GM18502 (cell line): ENCODE measurements around the gene FMNL2.

Source experiments
- ATAC-seq: cut with Tn5 transposase; IDR thresholded peaks from one replicate; pipeline ENCODE4 v1.9.1; 2021; ENCODE audit warnings: mild to moderate bottlenecking; ENCODE audit not compliant: unreplicated experiment, poor library complexity

FMNL2 gene

DNA sequence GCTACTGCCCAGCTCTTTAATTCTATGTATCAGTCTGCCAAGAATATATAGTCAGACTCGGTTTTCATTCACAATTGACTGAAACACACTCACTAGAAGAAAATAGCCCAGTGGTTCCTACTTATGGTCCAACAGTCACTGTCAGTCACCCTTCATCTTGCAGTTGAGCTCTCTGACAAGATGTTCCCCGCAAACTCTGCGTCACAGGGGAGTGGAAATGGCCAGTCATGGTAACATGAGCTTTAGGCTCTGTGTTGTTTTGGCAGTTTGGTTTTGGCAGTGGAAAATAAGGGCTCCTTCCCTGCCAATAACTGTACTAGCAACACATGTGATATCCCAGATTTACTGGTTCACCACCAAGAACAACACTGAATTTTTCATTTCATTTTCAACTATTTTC lies 259.8 kb downstream of the FMNL2 start:
- peak; percentile 7 for ATAC-seq

DNA sequence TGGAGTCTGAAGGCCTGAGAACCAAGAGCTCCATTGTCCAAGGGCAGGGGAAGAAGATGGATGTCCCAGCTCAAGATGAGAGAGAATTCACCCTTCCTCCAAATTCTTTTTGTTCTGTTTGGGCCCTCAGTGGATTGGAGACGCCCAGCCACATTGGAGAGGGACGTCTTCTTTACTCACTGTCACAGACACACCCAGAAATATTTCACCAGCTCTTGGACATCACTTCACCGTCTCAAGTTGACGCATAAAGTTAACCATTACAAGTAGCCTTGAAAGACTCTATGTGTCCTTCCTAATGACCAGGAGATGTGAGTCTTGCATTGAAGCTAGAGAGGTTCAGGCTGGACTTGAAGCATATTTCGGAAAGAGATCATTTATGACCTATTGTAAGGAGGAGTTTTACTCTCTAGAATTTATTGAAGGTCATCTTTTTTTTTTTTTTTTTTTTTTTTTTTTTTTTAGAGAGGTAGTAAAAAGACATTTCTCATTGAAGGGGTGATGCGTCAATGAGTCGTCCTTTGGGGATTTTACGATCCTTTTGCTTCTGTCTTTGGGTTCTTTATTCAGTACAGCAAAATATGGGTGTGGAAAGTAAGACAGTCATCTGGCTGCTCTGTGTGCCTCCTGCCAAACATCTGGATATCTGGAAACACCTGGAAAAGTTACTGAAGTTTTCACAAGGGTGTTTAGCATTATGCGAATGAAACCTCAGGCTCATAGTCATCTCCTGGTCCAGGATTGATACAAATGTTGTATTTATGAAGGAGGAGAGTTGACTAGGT lies 264.2 kb downstream of the FMNL2 start:
- no peak for ATAC-seq

DNA sequence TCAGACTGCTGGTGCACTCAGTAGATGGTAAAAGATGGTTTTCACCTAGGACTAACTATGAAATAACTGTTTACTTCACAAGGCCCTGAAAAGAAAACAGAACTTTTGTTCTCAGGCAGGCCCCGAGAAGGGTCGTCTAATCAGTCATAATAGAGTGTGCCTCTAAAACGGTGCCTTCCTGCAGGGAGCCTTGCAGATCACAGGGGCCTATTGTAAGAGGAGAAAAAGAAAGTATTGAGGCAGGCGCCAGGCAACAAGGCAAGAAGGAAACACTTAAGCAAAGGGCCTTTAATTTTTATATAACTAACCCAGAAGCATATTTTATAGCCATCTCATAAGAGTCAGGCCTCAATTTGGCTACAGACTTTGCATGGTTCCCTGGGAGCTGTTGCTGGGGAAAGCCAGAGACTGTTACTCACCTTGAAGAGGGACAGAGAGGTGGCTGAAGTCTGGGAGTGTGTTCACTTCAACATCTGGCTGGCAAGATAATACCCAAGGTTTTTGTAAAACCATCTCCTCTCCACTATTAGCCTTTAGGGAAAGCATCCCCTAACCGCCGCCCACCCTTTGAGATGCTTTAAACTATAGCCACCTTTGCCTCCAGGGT lies 265.2 kb downstream of the FMNL2 start:
- ATAC-seq: no peak

DNA sequence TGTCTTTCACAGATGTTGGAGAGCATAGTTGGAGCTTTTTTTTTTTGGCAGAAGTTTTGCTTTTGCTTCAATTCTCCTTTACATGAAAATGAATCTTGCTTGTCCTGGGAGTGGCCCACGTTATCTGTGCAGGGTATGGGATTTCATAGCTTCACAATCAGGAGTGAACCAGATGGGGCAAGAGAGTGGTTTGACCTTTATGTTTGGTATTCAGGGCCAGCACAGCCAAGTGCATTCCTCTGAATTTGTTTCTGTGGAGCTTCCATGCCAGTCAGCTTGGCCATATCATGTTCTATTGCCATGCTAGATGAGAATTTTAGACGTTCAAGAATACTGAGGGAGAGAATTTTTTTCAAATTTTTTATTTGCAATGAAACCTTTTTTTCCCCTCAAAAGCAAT lies 265.7 kb downstream of the FMNL2 start:
- no peak for ATAC-seq

DNA sequence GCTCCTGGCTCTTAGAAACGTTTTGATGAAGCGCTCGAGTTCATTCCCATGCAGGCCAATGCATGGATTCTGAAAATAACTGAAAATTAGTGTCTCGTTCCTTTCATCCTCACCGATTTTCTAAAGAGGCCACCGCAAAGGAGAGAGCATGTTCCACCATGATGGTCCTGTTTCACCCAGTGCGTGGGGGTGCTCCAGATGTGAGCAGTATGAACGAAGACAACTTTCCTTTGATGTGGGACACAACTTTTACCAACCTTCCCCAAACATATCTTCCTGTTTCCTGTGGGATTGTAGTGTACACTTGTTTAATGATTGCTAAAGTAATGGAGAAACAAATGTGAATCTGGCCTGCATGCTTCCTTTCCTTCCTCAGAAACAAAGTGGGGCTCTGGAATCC lies 267.8 kb downstream of the FMNL2 start:
- ATAC-seq: no peak

DNA sequence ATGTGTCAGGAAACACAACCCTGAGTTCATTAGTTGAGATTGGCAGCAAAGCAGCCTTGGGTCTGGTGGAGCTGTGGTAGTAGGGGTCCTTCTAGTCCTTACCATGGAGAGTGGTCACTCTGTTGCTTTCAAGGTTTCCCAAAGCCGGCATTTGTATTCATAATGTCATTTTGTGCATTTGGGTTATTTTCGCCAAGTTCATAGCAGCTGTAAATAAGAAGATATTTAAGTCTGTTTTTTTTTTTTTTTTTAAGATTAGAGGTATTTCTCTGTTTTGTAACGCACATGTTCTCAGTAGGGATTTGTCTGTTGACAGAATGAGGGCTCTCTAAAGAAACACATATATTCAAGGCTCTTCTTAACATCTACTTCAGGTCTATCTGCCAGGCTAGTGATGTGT lies 268.2 kb downstream of the FMNL2 start:
- no peak for ATAC-seq

DNA sequence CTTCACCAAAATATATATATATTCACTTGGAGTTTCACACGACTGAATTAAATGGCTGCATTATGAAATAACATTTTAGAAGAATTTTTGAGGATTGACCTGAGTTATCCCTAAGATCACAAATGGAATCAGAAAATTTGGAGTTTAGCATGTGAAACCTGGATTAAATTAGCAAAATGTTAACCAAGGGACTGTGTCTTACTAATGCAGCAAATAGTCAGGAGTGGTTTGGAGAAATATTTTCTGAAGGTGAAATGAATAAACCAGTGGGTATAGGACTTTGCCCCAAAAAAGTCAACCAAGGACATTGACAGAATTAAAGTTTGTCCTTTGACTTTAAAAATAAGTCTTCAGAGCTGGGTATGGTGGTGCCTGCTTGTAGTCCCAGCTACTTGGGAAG lies 271.1 kb downstream of the FMNL2 start:
- no peak for ATAC-seq

DNA sequence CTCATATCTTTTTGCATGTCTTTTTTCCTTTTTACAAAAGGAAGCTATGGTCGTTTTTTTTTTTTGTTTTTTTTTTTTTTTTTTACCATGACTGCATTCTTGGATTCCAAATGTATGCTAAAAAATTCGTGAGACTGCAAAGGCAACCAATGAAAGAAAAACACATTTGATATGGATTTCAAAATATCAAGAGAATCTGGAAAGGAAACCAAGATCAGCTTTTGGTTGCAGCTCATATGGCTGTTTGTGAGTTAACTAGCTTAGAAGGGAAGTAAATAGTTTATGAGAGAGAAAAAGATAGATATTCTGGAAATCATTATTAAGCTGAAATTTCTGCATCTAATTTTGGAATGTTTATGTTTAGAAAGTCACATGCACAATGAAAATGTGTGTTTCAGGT lies 272.0 kb downstream of the FMNL2 start:
- ATAC-seq: no peak

DNA sequence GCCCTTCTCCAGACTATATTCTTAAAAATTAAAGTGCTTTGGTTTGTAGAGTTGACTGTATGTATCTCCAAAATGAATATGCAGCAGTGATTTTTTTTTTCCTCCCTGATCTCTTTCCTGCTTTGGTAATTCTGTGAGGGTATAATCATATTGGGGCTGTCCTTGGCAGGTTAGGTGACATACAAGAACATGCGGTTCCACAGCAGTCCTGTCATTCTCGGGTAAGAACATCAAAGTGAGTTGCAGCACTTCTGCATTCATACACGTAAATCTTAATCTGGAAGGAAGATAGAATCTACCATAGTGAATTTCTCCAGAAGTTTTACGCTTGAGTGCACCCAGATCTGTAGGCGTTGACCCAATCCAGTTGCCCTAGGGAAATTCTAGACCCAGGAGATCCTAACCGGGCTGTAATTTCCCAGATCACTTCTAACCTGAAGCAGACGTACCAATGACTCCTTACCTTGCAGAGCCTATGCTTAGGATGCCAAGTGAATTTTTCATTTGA lies 272.9 kb downstream of the FMNL2 start:
- ATAC-seq: no peak

DNA sequence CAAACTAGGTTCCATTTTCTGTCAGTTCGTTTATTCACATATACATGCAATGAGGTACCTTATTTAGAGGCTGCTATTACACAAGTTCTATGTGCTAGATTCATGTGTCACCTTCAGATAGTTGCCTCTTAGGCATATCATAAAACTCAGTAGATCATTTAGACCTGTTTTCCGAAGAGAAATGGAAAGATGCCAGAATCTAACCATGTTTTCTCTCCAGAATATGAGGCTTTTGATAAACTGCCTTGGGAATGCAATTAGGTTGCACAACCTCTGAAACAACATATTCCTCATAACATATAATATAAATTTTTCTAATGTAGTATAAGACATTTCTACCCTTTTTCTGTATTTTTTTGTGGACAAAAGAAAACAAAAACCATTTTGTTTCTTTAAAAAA lies 274.2 kb downstream of the FMNL2 start:
- no peak for ATAC-seq

DNA sequence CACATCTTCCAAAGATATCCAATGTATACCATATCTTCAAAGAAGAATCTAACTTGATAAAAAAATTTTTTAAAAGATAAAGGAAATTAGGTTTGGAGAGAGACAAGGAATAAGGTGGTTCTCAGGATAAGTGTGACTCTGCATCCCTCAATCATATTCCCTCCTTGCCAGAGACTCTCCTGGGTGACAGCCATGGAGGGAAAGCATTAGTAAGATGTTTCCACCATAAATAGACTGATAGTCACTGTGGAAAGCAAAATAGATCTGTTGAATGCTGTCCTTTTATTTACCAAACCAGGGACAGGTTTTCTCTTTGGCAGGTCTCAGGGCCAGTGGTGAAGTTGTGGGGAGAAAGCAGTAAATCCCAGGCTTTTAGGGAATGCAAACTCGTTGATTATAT lies 274.7 kb downstream of the FMNL2 start:
- ATAC-seq: no peak

DNA sequence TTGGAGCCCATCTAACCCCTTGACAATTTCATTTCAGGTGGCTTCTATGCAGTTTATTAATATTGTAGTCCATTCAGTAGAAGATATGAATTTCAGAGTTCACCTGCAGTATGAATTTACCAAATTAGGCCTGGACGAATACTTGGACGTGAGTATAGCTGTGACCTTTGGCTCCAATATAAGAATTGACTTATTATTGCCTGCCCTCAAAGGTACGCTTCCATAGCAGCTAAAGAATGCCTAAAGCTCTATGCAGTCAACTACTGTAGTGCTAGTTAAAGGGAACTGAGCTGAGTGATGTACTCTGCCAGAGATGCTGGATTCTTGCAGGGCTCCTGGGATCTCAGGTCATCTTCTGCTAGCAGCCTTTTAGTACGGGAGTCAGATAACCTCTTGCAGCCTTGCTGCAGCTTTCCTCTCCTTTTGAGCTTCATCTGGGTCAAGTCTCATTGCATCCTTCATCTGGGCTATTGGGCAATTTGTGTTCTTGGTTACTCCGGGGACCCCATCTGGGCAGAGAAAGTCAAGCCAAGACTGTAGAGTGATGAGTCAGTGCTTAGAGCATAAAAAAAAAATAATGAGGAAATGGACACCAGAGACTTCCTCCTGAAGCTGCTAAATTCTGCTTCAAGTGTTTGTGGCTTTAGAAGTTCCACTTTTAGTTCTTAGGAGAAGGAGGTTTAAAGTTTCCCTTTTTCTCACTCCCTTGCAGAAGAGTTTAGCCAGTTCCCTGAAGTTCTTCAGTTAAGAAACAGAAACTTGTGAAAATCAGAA lies 276.7 kb downstream of the FMNL2 start:
- ATAC-seq: peak; percentile 90

DNA sequence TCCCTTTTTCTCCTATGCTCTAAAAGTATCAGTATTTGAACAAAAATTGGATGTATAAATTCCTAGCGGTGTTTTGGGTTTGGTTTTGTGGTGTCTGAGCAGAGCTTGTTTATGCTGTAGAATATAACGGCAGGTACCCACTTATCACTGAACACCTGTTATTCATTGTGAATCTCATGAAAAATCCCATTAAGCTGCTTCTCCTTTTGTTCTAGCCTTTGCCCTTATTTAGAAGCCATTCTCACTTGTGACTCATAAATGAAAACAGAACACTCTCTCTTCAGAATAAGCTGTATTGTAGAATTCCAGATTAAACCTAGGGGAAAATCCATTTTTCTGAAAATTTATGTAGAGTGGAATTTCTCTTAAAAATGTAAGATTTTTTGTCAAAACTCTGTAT lies 278.3 kb downstream of the FMNL2 start:
- ATAC-seq: peak; percentile 37

DNA sequence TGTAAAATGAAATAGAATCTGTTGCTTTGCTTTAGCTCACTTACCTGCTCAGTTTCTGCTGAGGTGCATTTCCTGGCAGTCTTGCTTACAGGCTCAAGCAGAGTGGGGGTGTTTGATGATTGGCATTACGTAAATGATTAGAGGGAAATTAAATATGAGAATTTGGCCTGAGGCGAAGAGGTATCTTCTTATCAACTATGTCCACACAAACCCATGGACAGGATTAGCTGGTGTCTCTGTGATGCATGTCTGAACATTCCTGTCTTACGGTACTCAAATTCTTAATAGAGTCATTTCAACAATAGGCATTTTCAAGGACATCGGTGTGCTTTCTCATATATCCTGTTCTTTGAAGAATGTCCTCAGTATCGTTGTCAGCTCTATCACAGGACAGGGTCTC lies 280.2 kb downstream of the FMNL2 start:
- no peak for ATAC-seq

DNA sequence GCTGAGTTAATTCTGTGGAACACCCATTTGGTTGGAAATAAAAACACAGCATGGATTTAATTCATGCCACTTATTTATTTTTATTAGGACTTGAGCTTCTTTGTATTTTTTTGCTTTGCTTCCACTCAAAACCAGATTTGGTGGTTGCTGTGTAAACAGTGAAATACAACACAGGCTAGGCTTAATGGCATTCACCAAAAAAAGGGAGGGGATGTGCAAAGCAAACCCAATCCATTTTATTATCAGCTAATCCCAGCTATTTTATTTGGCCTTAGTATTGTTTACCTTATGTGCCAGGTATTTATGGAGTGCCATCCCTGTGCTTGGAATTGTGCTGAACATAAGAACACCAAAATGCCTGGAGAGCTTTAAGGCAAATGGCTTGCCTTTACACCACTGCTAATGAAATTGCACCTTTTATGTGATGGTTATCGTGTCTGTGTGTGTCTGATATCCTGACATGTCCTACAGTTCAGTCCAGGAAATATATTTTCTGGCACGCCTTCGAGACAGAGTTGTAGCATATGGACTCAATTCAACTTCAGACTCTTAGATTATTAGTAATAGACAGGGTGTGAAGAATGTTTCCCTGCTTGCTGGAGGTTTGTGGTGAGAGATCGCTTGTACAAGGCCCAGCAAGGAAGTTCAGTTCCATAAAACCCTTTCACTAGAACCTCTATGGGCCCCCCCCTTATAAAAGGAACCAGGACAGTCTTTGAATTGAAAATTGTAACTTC lies 282.6 kb downstream of the FMNL2 start:
- ATAC-seq: no peak

DNA sequence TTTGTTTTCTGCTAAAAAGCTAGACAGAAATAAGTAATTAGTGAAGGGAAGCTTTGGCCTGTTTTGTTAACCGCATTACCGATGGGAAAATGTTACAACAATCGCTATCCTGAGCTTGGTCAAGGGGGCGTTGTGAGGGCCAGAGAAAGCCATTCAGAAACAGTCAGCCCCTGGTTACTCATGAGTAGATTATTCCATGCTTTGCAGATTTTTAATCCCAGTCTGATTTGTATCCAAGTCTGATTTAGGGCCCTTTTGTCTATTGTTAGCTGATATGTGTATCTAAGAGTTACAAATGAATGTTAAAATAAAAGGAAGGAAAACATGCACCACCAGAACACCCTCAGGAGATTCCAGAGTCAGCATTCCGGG lies 283.2 kb downstream of the FMNL2 start:
- ATAC-seq: no peak

DNA sequence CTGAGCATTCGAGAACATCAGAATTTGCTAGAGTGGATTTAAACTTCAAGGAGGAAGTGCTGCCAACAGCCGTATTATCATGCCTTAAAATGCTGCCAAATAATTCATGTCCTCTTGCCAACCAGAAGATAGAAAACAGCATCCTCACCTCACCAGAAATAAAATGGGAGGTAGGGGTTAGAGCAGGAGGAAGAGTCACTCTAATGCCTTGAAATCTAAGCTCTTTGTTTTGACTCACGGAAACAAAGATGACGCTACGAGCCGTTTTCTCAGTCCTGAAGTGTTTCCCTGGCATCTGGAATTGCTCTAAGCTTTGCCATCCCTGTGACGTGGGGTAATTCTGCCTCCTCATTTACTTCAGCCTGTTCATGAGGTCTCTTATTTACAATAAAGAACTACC lies 285.2 kb downstream of the FMNL2 start:
- no peak for ATAC-seq

DNA sequence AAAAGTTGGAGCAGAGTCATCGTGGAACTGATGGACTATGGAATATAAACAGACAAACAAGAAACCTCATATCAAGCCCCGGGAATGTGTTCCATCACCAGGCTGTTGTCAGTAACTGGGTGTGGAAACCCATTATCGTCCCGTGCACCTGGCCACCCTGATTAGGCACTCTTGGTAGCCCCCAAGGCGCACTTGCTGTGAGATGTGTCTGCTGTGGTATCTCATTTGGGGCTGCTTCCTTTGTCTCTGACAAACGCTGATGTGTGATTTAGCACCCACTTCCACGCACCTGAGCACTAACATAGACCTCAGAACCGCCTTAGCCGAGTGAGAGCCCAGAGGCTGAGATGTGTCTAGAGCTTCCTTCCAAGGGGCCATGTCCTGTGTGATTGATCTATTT lies 286.0 kb downstream of the FMNL2 start:
- ATAC-seq: no peak

DNA sequence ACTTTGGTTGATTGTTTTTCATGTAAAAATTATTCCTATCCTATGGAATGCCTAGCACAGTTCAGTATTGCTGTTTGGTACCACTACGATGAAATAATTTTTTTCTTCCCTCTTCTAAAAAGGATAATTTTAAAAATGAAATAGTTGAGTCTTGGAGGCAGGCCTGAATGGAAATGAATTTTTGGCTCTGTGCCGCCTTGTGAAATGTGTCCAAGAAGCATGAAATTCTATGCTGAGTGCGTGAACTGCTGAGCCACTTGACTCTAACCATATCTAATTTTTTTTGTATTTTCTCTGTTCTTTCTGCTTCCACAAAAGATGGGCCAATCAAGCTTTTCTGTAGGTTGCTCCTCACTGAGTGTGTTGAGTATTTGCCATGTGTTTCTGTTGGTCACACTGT lies 287.2 kb downstream of the FMNL2 start:
- ATAC-seq: no peak

DNA sequence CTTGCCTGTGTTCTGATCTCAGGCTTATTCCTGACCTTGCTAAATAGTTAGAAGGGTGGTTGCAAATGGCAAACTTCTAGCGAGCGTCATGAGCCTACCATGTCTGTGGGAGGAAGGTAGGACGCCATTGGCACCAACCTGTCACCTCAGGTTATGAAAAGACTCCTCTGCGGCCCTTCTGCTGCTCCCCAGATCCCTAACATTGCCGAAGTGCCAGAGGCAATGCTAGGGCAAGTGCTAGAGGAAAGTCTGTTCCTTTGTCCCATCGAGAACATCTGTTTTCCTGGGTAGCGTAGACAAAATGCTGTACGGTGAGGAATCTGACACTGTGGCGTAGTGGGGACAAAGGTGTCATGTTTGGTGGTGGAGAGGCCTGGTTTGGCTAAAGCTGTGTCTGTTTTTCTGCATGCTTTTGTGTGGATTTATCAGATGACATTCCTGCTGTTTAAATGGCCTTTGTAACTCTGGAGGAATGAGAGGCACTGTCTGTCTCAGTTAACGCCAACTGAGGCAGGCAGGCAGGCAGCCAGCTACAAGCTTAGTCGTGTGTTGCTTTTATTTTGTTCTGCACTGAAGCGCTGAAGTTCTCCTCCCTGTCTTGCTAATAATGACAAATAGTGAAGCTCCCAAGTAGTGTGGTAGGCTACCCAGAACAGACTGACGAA lies 288.2 kb downstream of the FMNL2 start:
- ATAC-seq: no peak
